NT2/D1 (cell line): ENCODE data around the gene C5orf46.

Experiments
- SUZ12 ChIP-seq: IDR thresholded peaks from 2 replicates; pipeline ENCODE4 v1.6.1; 2011; ENCODE audit not compliant: insufficient read length, insufficient read depth; ENCODE audit errors: extremely low read depth
- YY1 ChIP-seq: IDR thresholded peaks from 2 replicates; pipeline ENCODE4 v1.6.1; 2011; ENCODE audit not compliant: insufficient read length, insufficient read depth
- ZNF274 ChIP-seq: IDR thresholded peaks from 2 replicates; pipeline ENCODE4 v1.6.1; 2011; ENCODE audit warnings: mild to moderate bottlenecking, low read depth, low read length

GRCh38 chr5:147869112-147869511 lies 37.2 kb downstream of the C5orf46 start:
- TF ChIP-seq SUZ12 (no peak), YY1 (no peak), ZNF274 (no peak)
